ENCODE results near the gene MFAP2. TPM values are rescaled to one million over a fixed set of nuclear protein-coding genes. Genes with fewer than 3 reads are reported as not detected.

The MFAP2 gene
- total RNA-seq, 1 donor from 2014 or later: 25.9 TPM

GRCh38 chr1:16981269-16981849 lies 939 bp upstream of the MFAP2 start:
- DNase-seq (ENCODE audit: low spot score): no peak

DNA sequence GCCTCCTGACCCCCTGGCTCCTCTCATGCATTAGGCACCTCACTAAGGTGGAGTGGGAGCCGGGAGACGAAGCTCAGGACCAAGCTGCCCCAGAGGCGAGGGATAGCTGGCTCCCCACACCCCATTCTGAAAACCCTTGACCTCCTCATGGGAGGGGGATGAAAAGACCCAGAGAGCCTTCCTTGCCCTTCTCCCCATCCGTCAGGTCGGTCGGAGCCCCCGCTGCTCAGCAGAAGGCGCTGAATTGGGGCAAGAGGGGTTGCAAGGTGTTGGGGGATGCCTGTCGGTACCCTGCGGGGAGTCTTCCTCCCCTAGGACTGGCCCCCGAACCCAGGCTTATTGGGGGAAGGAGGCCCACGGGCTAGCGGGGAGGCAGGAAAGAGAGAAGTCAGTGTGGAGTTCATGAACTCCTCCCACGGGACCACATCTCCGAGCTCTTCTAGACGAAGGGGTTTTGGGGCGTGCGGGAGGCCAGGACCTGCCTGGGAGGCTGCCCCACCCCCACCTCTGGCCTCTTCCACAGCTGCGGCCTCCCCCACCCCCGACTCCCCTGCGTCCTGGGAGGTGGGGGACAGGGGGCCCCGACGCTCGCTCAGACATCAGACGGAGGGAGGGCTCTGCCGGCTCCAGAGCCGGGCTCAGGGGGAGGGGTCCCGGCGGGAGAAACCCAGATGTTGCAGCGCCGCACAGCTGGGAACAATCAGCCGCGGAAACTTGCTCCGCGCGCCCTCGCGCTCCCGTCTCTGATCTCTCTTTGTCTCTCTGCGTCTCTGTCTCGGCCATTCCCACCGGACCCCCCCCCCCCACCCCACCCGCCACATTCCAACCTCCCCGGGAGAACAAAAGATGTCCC lies 719 bp downstream of the MFAP2 start:
- DNase-seq (ENCODE audit: low spot score): no peak

GRCh38 chr1:16978567-16979474 lies 1.6 kb downstream of the MFAP2 start:
- no peak for DNase-seq (ENCODE audit: low spot score)

DNA sequence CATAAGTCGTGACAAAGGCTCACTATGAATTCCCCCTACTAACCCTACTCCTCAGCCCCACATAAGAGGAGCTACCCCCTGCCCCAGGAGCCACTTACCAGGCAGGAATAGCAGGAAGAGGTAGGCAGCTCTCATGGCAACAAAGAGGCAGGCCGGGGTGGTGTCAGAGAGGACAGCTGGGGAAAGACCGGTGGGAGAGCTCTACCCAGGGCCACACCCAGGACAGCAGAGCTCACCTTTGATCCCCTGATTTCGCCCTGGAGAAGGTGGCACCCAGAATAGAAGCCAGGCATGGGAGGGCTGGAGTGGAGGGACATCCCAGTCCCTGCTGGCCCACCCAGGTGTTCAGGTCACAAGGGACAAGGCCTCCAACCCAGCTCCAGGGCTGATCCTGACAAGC lies 2.3 kb downstream of the MFAP2 start:
- DNase-seq (ENCODE audit: low spot score): no peak

- DNase-seq (ENCODE audit: low spot score): no peak
Observed at GRCh38 chr1:16977377-16977776, 3.0 kb downstream of the MFAP2 start.

DNA sequence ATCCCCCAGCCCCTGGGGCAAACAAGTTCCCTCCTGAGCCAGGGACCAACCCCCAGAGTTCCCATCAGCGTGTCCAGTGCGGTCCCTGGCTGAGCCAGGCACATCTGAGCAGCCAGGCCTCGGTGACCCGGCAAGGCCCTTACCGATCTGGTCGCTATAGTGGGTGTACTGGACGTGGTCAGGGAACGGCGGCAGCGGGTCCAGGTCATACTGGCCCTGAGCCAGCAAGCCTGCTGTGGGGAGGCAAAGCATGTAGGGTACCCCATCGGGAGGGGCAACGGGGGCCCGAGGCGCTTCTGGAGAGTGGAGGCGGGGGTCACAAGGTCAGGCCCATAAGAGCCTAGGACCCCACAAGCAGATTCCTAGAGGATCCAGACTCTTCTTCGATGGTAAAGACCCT lies 3.5 kb downstream of the MFAP2 start:
- no peak for DNase-seq (ENCODE audit: low spot score)

DNA sequence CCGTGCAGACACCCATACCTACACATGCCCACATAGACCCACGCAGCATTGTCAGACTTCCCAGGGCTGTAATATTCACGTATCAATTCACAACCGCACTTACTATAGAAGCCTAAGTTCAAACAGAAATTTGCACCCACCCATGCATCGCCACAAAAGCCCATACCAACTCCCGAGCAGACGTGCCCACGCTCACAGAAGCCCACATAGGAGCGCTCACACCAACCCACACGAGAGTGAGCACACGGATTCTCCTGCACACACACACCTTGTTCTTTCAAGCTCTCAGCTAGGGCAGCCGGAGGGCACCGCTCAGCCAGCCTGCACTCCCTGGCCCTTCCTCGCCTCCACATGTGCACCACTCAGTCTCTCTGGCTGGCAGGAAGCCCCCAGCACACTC lies 4.6 kb downstream of the MFAP2 start:
- no peak for DNase-seq (ENCODE audit: low spot score)

- DNase-seq (ENCODE audit: low spot score): no peak
Observed at GRCh38 chr1:16975211-16975610, 5.2 kb downstream of the MFAP2 start.

DNA sequence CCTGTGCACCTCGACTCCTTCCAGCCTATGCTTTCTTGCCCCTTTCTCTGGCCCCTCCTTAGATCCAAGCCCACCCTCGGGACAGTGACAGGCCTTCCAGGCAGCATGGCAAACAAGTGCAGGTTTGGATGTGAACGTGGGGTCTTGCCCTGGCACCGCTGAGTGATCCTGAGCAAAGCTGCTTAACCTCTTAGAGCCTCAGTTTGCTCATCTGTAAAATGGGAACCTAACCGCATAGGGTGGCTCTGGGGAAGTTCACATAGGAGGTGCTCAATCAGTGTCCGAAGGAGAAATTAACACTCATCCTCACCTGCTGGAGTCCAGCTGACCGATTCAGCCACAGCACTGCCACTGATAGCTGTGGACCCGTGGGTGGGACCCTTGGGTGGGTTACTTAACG lies 7.2 kb downstream of the MFAP2 start:
- DNase-seq (ENCODE audit: low spot score): no peak

DNA sequence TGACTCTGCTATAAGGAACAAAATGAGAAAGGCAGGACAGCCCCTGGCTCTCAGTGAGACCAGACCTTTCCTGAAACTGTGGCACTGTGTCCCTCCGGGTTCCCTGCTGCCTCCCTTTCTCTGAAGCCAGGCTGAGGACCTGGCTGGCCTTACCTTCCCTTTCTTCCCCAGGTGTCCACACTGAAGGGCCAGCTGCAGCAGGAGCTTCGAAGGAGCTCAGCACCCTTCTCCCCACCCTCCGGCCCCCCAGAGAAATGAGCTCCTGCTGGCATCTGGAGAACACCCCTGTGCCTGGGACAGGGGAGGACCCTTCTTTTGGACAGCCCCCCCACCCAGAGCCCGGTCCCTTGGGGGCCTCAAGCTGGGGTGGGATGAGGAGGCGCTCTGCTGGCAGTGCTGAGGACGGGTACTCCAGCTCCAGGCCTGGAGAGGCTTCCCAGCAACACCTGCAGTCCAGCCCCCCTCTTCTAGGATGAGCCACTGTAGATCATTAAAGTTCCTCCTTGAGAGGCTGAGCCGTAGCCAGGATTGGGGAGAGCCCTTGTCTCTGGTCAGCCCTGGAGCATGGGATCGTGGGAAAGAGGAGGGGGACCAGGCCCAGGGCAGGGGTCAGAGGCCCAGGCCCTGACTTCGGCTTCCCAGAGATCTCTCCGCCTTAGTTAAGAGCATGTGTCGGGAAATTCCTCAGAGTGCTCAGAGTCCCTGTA lies 8.1 kb downstream of the MFAP2 start:
- DNase-seq (ENCODE audit: low spot score): no peak

- no peak for DNase-seq (ENCODE audit: low spot score)
Observed at GRCh38 chr1:16971341-16972188, 8.9 kb downstream of the MFAP2 start.

GRCh38 chr1:16970132-16970910 lies 10.1 kb downstream of the MFAP2 start:
- no peak for DNase-seq (ENCODE audit: low spot score)

GRCh38 chr1:16969651-16970050 lies 10.8 kb downstream of the MFAP2 start:
- no peak for DNase-seq (ENCODE audit: low spot score)

- no peak for DNase-seq (ENCODE audit: low spot score)
Observed at GRCh38 chr1:16969057-16969611, 11.3 kb downstream of the MFAP2 start.

DNA sequence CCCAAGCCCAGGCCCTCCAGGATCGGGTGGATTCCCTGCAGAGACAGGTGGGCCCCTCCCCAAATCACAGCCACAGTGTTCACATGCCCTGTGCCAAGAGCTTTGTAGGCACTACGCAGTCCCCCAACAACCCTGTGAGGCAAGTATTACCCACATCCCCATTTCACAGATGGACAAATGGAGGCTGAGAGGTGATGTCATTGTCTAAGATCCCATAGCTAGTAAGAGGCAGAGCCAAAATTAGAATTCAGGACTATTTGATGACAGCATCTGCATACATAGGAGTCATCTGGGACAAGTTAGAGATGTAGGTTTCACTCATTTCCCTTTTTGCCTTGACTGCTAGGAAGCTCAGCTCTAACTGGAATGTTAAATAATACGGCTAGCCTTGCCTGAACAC lies 12.0 kb downstream of the MFAP2 start:
- no peak for DNase-seq (ENCODE audit: low spot score)

GRCh38 chr1:16967962-16968361 lies 12.5 kb downstream of the MFAP2 start:
- no peak for DNase-seq (ENCODE audit: low spot score)

DNA sequence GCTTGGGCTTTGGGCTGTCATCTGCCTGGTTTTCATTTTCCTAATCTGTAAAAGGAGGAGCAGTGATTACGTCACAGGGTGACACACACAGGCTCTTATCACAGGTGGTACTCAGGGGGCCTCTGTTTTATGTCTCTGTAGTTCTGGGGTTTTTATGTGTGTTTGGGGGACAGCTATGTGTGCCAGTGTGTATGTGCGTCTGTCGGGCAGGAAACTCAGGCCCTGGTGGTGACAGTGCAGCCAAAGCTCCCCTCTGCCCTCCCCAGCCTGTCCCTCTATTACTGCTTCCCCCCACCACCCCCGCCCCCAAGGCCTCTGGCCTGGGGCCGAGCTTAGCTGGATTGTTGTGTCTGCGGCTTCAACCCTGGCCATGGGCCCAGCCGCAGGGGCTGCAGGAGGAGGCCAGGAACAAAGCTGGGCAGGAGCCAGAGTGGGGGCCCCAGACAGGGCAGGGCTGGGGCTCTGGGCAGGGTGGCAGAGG lies 13.3 kb downstream of the MFAP2 start:
- no peak for DNase-seq (ENCODE audit: low spot score)

- DNase-seq (ENCODE audit: low spot score): no peak
Observed at GRCh38 chr1:16966282-16966681, 14.1 kb downstream of the MFAP2 start.

DNA sequence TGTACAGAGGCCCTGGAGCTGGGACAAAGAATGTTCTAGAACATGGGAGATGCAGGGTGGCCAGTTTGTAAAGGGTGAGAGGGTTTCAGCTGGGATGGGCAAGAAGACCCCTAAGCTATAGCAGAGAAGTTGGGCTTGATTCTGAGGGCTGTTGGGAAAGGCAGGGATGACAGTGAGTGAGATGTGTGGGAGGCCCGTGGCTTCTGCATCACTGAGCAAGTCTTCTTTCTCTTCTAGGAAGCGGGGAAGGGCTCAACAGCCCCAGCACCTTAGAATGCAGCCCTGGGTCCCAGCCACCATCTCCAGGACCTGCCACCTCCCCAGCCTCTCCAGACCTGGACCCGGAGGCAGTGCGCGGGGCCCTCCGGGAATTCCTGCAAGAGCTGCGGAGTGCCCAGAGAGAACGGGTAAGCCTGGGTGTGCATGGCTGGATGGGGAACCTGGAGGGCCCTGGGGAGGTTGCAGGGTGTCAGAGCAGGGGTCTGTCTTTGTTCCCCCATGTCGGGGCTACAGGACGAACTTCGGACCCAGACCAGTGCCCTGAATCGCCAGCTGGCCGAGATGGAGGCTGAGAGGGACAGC lies 14.8 kb downstream of the MFAP2 start:
- no peak for DNase-seq (ENCODE audit: low spot score)

Measured in mesenteric fat pad (tissue), 1 donor.